Measurements from ENCODE around the gene RPS21. TPM values are rescaled to one million over a fixed set of nuclear protein-coding genes. Genes with fewer than 3 reads are reported as not detected.

RPS21 gene
- total and polyA plus RNA-seq, 2 of the 4 experiments (the other 2 are of a cell fraction), result 2,710 to 4,298 TPM

- in situ Hi-C loops (cut with MboI; ENCODE audit: low sequenced_read_pairs), result no loop called here
These were observed 49.2 kb upstream of the RPS21 start for GRCh38 chr20:62337558-62338293.

More at GRCh38 chr20:62337558-62338293, 49.2 kb upstream of the RPS21 start:
- H3K9me1 ChIP-seq (ENCODE audit: insufficient read depth, low read length), result no peaks in the 10 kb centered on the region
- no peak overlapping the region for H3K4me2 ChIP-seq (ENCODE audit: low read depth, low read length)
- no peak overlapping the region for H3K4me3 ChIP-seq (ENCODE audit: insufficient read depth, low read depth, low read length)
- intact Hi-C loops (cut with micrococcal nuclease) (no loop called here), dilution Hi-C loops (cut with HindIII; ENCODE audit: low sequenced_read_pairs, unreplicated experiment) (no loop called here)
- no peaks in the 10 kb centered on the region for H3K4me1 ChIP-seq (ENCODE audit: control insufficient read depth, insufficient read depth, low read length)
- H3K9ac ChIP-seq (ENCODE audit: low read depth, low read length), result no peak overlapping the region
- BruUV-seq (replicated peaks), result no TSS peak
- ChIA-PET CTCF (no interaction called here), POLR2A (ENCODE audit: unreplicated experiment) (no interaction called here)
- H3K9me3 ChIP-seq (ENCODE audit: control insufficient read depth, insufficient read depth, low read length), result peaks cover 2% of the 10 kb centered on the region
- no peak overlapping the region for H3K27ac ChIP-seq (ENCODE audit: insufficient read depth, low read length)
- H4K20me1 ChIP-seq (ENCODE audit: insufficient read depth, low read length), result no peaks in the 10 kb centered on the region; the same call in 1 of the 2 replicates
- no peak overlapping the region for H3K4ac ChIP-seq (ENCODE audit: low read depth, low read length)
- TF ChIP-seq RFX5 (IDR thresholded peaks at IDR 0.05; ENCODE audit: low read depth, low read length) (no peak), MXI1 (IDR thresholded peaks at IDR 0.05; ENCODE audit: borderline replicate concordance, low read depth, low read length) (no peak), USF2 (IDR thresholded peaks at IDR 0.05; ENCODE audit: low read depth, low read length) (no peak), ELK1 (IDR thresholded peaks at IDR 0.05; ENCODE audit: borderline replicate concordance, low read depth, low read length) (no peak), CEBPB (IDR thresholded peaks at IDR 0.05; ENCODE audit: low read depth, low read length) (no peak), MAZ (IDR thresholded peaks at IDR 0.05; ENCODE audit: borderline replicate concordance, low read depth, low read length) (no peak), FOS (IDR thresholded peaks at IDR 0.05; ENCODE audit: low read depth, low read length) (no peak), CHD1 (IDR thresholded peaks at IDR 0.05; ENCODE audit: low read depth, low read length) (no peak), SMC3 (IDR thresholded peaks at IDR 0.05; ENCODE audit: low read depth, low read length) (no peak), MAFK (IDR thresholded peaks at IDR 0.05; ENCODE audit: low read depth, low read length) (no peak), RAD21 (IDR thresholded peaks at IDR 0.05; ENCODE audit: low read length) (no peak), NFE2L2 (IDR thresholded peaks at IDR 0.05; ENCODE audit: low read depth, low read length) (no peak), BHLHE40 (IDR thresholded peaks at IDR 0.05; ENCODE audit: low read depth, low read length) (no peak), CTCF (conservative IDR thresholded peaks at IDR 0.05; ENCODE audit: low read depth, low read length) (no peak), POLR2A (IDR thresholded peaks at IDR 0.05; ENCODE audit: low read depth, low read length) (no peak), RCOR1 (IDR thresholded peaks at IDR 0.05; ENCODE audit: insufficient replicate concordance, low read length) (no peak)
- no peak overlapping the region for H3K23ac ChIP-seq (ENCODE audit: low read depth, low read length)
- no peak overlapping the region for H2AK9ac ChIP-seq (replicated peaks; ENCODE audit: low read depth, low read length, poor library complexity)
- no peak overlapping the region for H4K8ac ChIP-seq (ENCODE audit: low read depth in 2 of 2, low read length in 2 of 2)
- no peak overlapping the region for H2AK5ac ChIP-seq (ENCODE audit: low read depth, low read length)
- H2AFZ ChIP-seq (replicated peaks; ENCODE audit: low read length, poor library complexity), result no peak overlapping the region
- no peak overlapping the region for H3K56ac ChIP-seq (ENCODE audit: extremely low read depth, insufficient read depth, low read length)
- H3K14ac ChIP-seq (replicated peaks; ENCODE audit: low read depth, low read length), result no peak overlapping the region
- no peaks in the 10 kb centered on the region for H3K27me3 ChIP-seq (ENCODE audit: control insufficient read depth, insufficient read depth, low read length)
- DNase-seq (no peak), ATAC-seq (ENCODE audit: low read depth) (no peak)
- WGBS, 2 experiments (ENCODE audit: extremely low coverage in 2 of 2, insufficient read length in 1 of 2), result 99% methylated on average over 15 of the region's 34 CpGs; no CpG with 5 or more reads in 1 of the 2 experiments
- no peak overlapping the region for H4K91ac ChIP-seq (ENCODE audit: insufficient read depth, low read depth, low read length)
- no peak overlapping the region for H3K18ac ChIP-seq (ENCODE audit: low read depth, low read length)
- H2BK5ac ChIP-seq (ENCODE audit: low read depth, low read length, poor library complexity, severe bottlenecking), result no peak overlapping the region
- peaks cover 21% of the 10 kb centered on the region; the same call in 1 of the 2 replicates for H3K36me3 ChIP-seq (ENCODE audit: control insufficient read depth, insufficient read depth, low read length)
- no peak overlapping the region for H4K5ac ChIP-seq (ENCODE audit: low read depth, low read length)
- no peaks in the 10 kb centered on the region for H3K79me1 ChIP-seq (ENCODE audit: low read depth in 1 of 2, low read length in 2 of 2)
- H2BK20ac ChIP-seq (ENCODE audit: low read depth, low read length), result no peak overlapping the region
- no peak overlapping the region for H2BK120ac ChIP-seq (ENCODE audit: low read depth, low read length)
- no peak overlapping the region for H2BK15ac ChIP-seq (ENCODE audit: low read depth, low read length)

Data from IMR-90 (cell line).